H9 (cell line): ENCODE data around the gene PTPN2. TPM values are rescaled to one million over a fixed set of nuclear protein-coding genes. Genes with fewer than 3 reads are reported as not detected.

ENCODE experiments used
- DNase-seq: peaks from one replicate; pipeline ENCODE4 v3.0.0-alpha.2; 2017
- H2AFZ ChIP-seq: one replicate; pipeline ENCODE4 v1.6.1; 2013; ENCODE audit warnings: mild to moderate bottlenecking, low read length, control low read depth, moderate library complexity
- H2AK5ac ChIP-seq: 2 replicates; pipeline ENCODE4 v1.6.1; 2013; ENCODE audit warnings: low read length, control low read depth, mixed read lengths; ENCODE audit not compliant: insufficient read length
- H2BK120ac ChIP-seq: one replicate; pipeline ENCODE4 v1.6.1; 2013; ENCODE audit warnings: low read depth, mild to moderate bottlenecking, low read length, control low read depth, inconsistent platforms; ENCODE audit not compliant: poor library complexity, severe bottlenecking
- H2BK12ac ChIP-seq: 2 replicates; pipeline ENCODE4 v1.6.1; 2013; ENCODE audit warnings: low read length, control low read depth, mixed read lengths, low read depth; ENCODE audit not compliant: insufficient read length
- H2BK15ac ChIP-seq: 2 replicates; pipeline ENCODE4 v1.6.1; 2013; ENCODE audit warnings: low read depth, low read length, control low read depth
- H2BK20ac ChIP-seq: one replicate; pipeline ENCODE4 v1.6.1; 2013; ENCODE audit warnings: low read depth, mild to moderate bottlenecking, low read length, control low read depth, inconsistent platforms; ENCODE audit not compliant: poor library complexity, severe bottlenecking
- H2BK5ac ChIP-seq: 2 replicates; pipeline ENCODE4 v1.6.1; 2013; ENCODE audit warnings: low read length, control low read depth, mixed read lengths; ENCODE audit not compliant: insufficient read length
- H3K14ac ChIP-seq: 2 replicates; pipeline ENCODE4 v1.6.1; 2013; ENCODE audit warnings: low read length, control low read depth; ENCODE audit not compliant: insufficient read depth
- H3K18ac ChIP-seq: 2 replicates; pipeline ENCODE4 v1.6.1; 2013; ENCODE audit warnings: low read depth, mild to moderate bottlenecking, mixed read lengths, low read length, control low read depth; ENCODE audit not compliant: insufficient read length
- H3K23ac ChIP-seq: 2 replicates; pipeline ENCODE4 v1.6.1; 2013; ENCODE audit warnings: low read length, control low read depth, mixed read lengths, low read depth; ENCODE audit not compliant: insufficient read length
- H3K23me2 ChIP-seq: 2 replicates; pipeline ENCODE4 v1.6.1; 2013; ENCODE audit warnings: low read depth, mild to moderate bottlenecking, mixed read lengths, low read length, control low read depth; ENCODE audit not compliant: insufficient read length, poor library complexity, severe bottlenecking
- H3K27ac ChIP-seq: 2 replicates; pipeline ENCODE4 v1.5.1; 2013; ENCODE audit warnings: low read length, control low read depth, mixed read lengths, low read depth; ENCODE audit not compliant: insufficient read length
- H3K27me3 ChIP-seq: 2 replicates; pipeline ENCODE4 v1.6.1; 2013; ENCODE audit warnings: low read length, control low read depth, inconsistent platforms; ENCODE audit not compliant: insufficient read depth
- H3K4ac ChIP-seq: 2 replicates; pipeline ENCODE4 v1.6.1; 2013; ENCODE audit warnings: low read depth, mild to moderate bottlenecking, control low read depth, inconsistent platforms, low read length, moderate library complexity
- H3K4me1 ChIP-seq: 2 replicates; pipeline ENCODE4 v1.6.1; 2013; ENCODE audit warnings: low read length, control low read depth, inconsistent platforms; ENCODE audit not compliant: insufficient read depth
- H3K4me2 ChIP-seq: 2 replicates; pipeline ENCODE4 v1.6.1; 2013; ENCODE audit warnings: low read length, control low read depth, mixed read lengths; ENCODE audit not compliant: insufficient read length, insufficient read depth
- H3K56ac ChIP-seq: 2 replicates; pipeline ENCODE4 v1.6.1; 2013; ENCODE audit warnings: low read depth, mild to moderate bottlenecking, mixed read lengths, low read length, control low read depth; ENCODE audit not compliant: insufficient read length
- H3K79me1 ChIP-seq: 2 replicates; pipeline ENCODE4 v1.6.1; 2013; ENCODE audit warnings: low read depth, mild to moderate bottlenecking, moderate library complexity, low read length, control low read depth, inconsistent platforms; ENCODE audit not compliant: insufficient read depth, poor library complexity, severe bottlenecking
- H3K79me2 ChIP-seq: 2 replicates; pipeline ENCODE4 v1.6.1; 2013; ENCODE audit warnings: low read length, control low read depth, inconsistent platforms; ENCODE audit not compliant: insufficient read depth
- H3K9ac ChIP-seq: 2 replicates; pipeline ENCODE4 v1.6.1; 2013; ENCODE audit warnings: low read length, control low read depth, mixed read lengths; ENCODE audit not compliant: insufficient read length; ENCODE audit errors: extremely low read depth
- H3K9me3 ChIP-seq: one replicate; pipeline ENCODE4 v1.6.1; 2013; ENCODE audit warnings: low read depth, low read length, inconsistent platforms; ENCODE audit not compliant: control insufficient read depth
- H3T11ph ChIP-seq: one replicate; pipeline ENCODE4 v1.6.1; 2013; ENCODE audit warnings: mild to moderate bottlenecking, low read length, control low read depth, inconsistent platforms
- H4K20me1 ChIP-seq: one replicate; pipeline ENCODE4 v1.6.1; 2013; ENCODE audit not compliant: control insufficient read depth, insufficient read length, insufficient read depth
- H4K5ac ChIP-seq: 2 replicates; pipeline ENCODE4 v1.6.1; 2013; ENCODE audit warnings: low read depth, mild to moderate bottlenecking, mixed read lengths, low read length, control low read depth; ENCODE audit not compliant: insufficient read length
- H4K8ac ChIP-seq: replicated peaks from 2 replicates; pipeline ENCODE4 v1.6.1; 2013; ENCODE audit warnings: low read length, control low read depth, mixed read lengths, low read depth; ENCODE audit not compliant: insufficient read length
- H4K91ac ChIP-seq: 2 replicates; pipeline ENCODE4 v1.6.1; 2013; ENCODE audit warnings: low read depth, mild to moderate bottlenecking, moderate library complexity, mixed read lengths, low read length, control low read depth; ENCODE audit not compliant: insufficient read length
- H3K27ac Mint-ChIP-seq, 3 experiments: 2 replicates in 2 of 3; 3 replicates in 1 of 3; pipeline ENCODE4 v1.8.0; 2020 to 2021; ENCODE audit warnings: mixed read lengths in 3 of 3, mild to moderate bottlenecking in 1 of 3, moderate library complexity in 1 of 3
- H3K27me3 Mint-ChIP-seq: 2 replicates; pipeline ENCODE4 v1.8.0; 2021; ENCODE audit warnings: low read depth, mild to moderate bottlenecking, moderate library complexity, mixed read lengths
- H3K36me3 Mint-ChIP-seq, 3 experiments: 2 replicates in 2 of 3; 3 replicates in 1 of 3; pipeline ENCODE4 v1.8.0; 2020 to 2021; ENCODE audit warnings: low read depth in 3 of 3, mixed read lengths in 3 of 3; ENCODE audit not compliant: insufficient read depth in 1 of 3
- H3K4me1 Mint-ChIP-seq, 2 experiments: 2 replicates each; pipeline ENCODE4 v1.8.0; 2020; ENCODE audit warnings: mixed read lengths in 2 of 2
- H3K4me3 Mint-ChIP-seq, 2 experiments: 2 replicates in 1 of 2; 3 replicates in 1 of 2; pipeline ENCODE4 v1.8.0; 2020 to 2021; ENCODE audit warnings: mild to moderate bottlenecking in 2 of 2, mixed read lengths in 2 of 2, moderate library complexity in 1 of 2
- H3K9me3 Mint-ChIP-seq, 2 experiments: 2 replicates in 1 of 2; 3 replicates in 1 of 2; pipeline ENCODE4 v1.8.0; 2020; ENCODE audit warnings: mild to moderate bottlenecking in 2 of 2, mixed read lengths in 2 of 2, moderate library complexity in 1 of 2
- WGBS: extraction: QIAGEN DNeasy Blood & Tissue Kit; methylation state at CpG from one replicate; pipeline ENCODE4 v1.1.7; 2013; ENCODE audit warnings: missing lambda C conversion rate, low lambda C conversion rate, mixed read lengths; ENCODE audit not compliant: insufficient read length; ENCODE audit errors: extremely low coverage; 5-methylcytosine and 5-hydroxymethylcytosine counted together
- total RNA-seq: library from RNA; stranded (reverse); gene quantifications from 2 replicates; pipeline ENCODE4 v1.2.1, GENCODE V29; 2021
- TF ChIP-seq, protein P1 (sequence below): fragments of 200-600 bp; sonication (generic); conservative IDR thresholded peaks from 3 replicates; pipeline ENCODE4 v1.8.0; 2021; ENCODE audit warnings: antibody characterized with exemption, mild to moderate bottlenecking

Gene PTPN2
- total RNA-seq, 1 experiment from 2014 or later, result 48.7 TPM

- H3K4ac ChIP-seq, result no peak overlapping the region
- no peak overlapping the region for H3K23ac ChIP-seq
- no peak overlapping the region for H3K27ac Mint-ChIP-seq
- no peak overlapping the region for H2BK5ac ChIP-seq
- H2BK12ac ChIP-seq, result no peak overlapping the region
- no peaks in the 10 kb centered on the region for H4K20me1 ChIP-seq
- H3K4me1 Mint-ChIP-seq, result peaks cover 23 to 25% of the 10 kb centered on the region in 2 experiments
- no peak overlapping the region for H2AK5ac ChIP-seq
- H3K27me3 ChIP-seq, result no peaks in the 10 kb centered on the region
- H3K56ac ChIP-seq, result no peak overlapping the region
- H4K5ac ChIP-seq, result no peak overlapping the region
- H3K9me3 Mint-ChIP-seq, result peaks cover 10 to 14% of the 10 kb centered on the region in 2 experiments; a peak in 4 of 5 replicates
- H3K4me2 ChIP-seq, result no peak overlapping the region
- no peak overlapping the region for H3K14ac ChIP-seq
- H2AFZ ChIP-seq, result no peak overlapping the region
- no peak overlapping the region for H3T11ph ChIP-seq
- no peaks in the 10 kb centered on the region for H3K27me3 Mint-ChIP-seq
- TF ChIP-seq, protein P1, sequence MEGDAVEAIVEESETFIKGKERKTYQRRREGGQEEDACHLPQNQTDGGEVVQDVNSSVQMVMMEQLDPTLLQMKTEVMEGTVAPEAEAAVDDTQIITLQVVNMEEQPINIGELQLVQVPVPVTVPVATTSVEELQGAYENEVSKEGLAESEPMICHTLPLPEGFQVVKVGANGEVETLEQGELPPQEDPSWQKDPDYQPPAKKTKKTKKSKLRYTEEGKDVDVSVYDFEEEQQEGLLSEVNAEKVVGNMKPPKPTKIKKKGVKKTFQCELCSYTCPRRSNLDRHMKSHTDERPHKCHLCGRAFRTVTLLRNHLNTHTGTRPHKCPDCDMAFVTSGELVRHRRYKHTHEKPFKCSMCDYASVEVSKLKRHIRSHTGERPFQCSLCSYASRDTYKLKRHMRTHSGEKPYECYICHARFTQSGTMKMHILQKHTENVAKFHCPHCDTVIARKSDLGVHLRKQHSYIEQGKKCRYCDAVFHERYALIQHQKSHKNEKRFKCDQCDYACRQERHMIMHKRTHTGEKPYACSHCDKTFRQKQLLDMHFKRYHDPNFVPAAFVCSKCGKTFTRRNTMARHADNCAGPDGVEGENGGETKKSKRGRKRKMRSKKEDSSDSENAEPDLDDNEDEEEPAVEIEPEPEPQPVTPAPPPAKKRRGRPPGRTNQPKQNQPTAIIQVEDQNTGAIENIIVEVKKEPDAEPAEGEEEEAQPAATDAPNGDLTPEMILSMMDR, result no peak
- H2BK20ac ChIP-seq, result no peak overlapping the region
- no peak overlapping the region for H2BK120ac ChIP-seq
- no peak overlapping the region for H3K4me3 Mint-ChIP-seq
- no peaks in the 10 kb centered on the region for H3K9me3 ChIP-seq
- H4K8ac ChIP-seq, result no peak overlapping the region
- no CpG with 5 or more reads among the region's 2 CpGs for WGBS
- H3K18ac ChIP-seq, result no peak overlapping the region
- H3K27ac ChIP-seq, result no peak overlapping the region
- no peaks in the 10 kb centered on the region for H3K79me2 ChIP-seq
- no peak for DNase-seq
- H3K36me3 Mint-ChIP-seq, result peaks cover 30 to 54% (median 48%) of the 10 kb centered on the region in 3 experiments
- H3K79me1 ChIP-seq, result no peaks in the 10 kb centered on the region
- no peaks in the 10 kb centered on the region for H3K23me2 ChIP-seq
- H2BK15ac ChIP-seq, result no peak overlapping the region
- no peak overlapping the region for H4K91ac ChIP-seq
- H3K4me1 ChIP-seq, result peaks cover 4% of the 10 kb centered on the region; the same call in 1 of the 2 replicates
- H3K9ac ChIP-seq, result no peak overlapping the region
These were observed 58.8 kb downstream of the PTPN2 start for GRCh38 chr18:12825230-12825629.
